Measurements from ENCODE around the gene LCE3C.

- TF ChIP-seq, protein P1, sequence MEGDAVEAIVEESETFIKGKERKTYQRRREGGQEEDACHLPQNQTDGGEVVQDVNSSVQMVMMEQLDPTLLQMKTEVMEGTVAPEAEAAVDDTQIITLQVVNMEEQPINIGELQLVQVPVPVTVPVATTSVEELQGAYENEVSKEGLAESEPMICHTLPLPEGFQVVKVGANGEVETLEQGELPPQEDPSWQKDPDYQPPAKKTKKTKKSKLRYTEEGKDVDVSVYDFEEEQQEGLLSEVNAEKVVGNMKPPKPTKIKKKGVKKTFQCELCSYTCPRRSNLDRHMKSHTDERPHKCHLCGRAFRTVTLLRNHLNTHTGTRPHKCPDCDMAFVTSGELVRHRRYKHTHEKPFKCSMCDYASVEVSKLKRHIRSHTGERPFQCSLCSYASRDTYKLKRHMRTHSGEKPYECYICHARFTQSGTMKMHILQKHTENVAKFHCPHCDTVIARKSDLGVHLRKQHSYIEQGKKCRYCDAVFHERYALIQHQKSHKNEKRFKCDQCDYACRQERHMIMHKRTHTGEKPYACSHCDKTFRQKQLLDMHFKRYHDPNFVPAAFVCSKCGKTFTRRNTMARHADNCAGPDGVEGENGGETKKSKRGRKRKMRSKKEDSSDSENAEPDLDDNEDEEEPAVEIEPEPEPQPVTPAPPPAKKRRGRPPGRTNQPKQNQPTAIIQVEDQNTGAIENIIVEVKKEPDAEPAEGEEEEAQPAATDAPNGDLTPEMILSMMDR (IDR thresholded peaks at IDR 0.05), result no peak
- TF ChIP-seq POLR2A (IDR thresholded peaks at IDR 0.05; ENCODE audit: low read length), result no peak
- TF ChIP-seq SREBF2 (IDR thresholded peaks at IDR 0.05), result no peak
- no peak for TF ChIP-seq EHMT2 (IDR thresholded peaks at IDR 0.05; ENCODE audit: low read depth)
- no peak for TF ChIP-seq KDM5A (IDR thresholded peaks at IDR 0.05)
- no peak for TF ChIP-seq FOSB (CRISPR knock-in tag; IDR thresholded peaks at IDR 0.05)
- no peak for TF ChIP-seq MAX (IDR thresholded peaks at IDR 0.05)
- TF ChIP-seq RAD21 (conservative IDR thresholded peaks at IDR 0.05 in 1 of 2, IDR thresholded peaks at IDR 0.05 in 1 of 2), result no peak
- TF ChIP-seq EP300 (IDR thresholded peaks at IDR 0.05), result no peak
- TF ChIP-seq ELK1 (IDR thresholded peaks at IDR 0.05; ENCODE audit: low read depth, low read length), result no peak
Measured at GRCh38 chr1:152565535-152566215, 34.4 kb upstream of the LCE3C start.

Measured in A549 (cell line).